Neural progenitor cell (in vitro differentiated cells): ENCODE measurements around the gene CD248. TPM values are rescaled to one million over a fixed set of nuclear protein-coding genes. Genes with fewer than 3 reads are reported as not detected.
A peak's percentile ranks its signal among the peaks of the same experiment; 100 is the strongest.

Source experiments
- DNase-seq: peaks from one replicate; pipeline ENCODE4 v3.0.0-alpha.2; 2016; ENCODE audit warnings: low spot score
- H2AFZ ChIP-seq: fragments of 200-600 bp; sonication (generic); replicated peaks from 2 replicates; pipeline ENCODE4 v1.6.1; 2016; ENCODE audit warnings: antibody characterized with exemption
- H3F3A ChIP-seq: fragments of 200-600 bp; sonication (generic); 2 replicates; pipeline ENCODE4 v1.6.1; 2016; ENCODE audit warnings: antibody characterized with exemption, low read depth
- H3K27ac ChIP-seq: fragments of 200-600 bp; sonication (generic); 2 replicates; pipeline ENCODE4 v1.5.1; 2016; ENCODE audit warnings: mild to moderate bottlenecking
- H3K27me3 ChIP-seq: fragments of 200-600 bp; sonication (generic); 2 replicates; pipeline ENCODE4 v1.6.1; 2016; ENCODE audit warnings: mild to moderate bottlenecking, moderate library complexity
- H3K36me3 ChIP-seq: fragments of 200-600 bp; sonication (generic); 2 replicates; pipeline ENCODE4 v1.5.1; 2016
- H3K4me1 ChIP-seq: fragments of 200-600 bp; sonication (generic); 2 replicates; pipeline ENCODE4 v1.6.1; 2016; ENCODE audit warnings: mixed run types
- H3K4me2 ChIP-seq: fragments of 200-600 bp; sonication (generic); 2 replicates; pipeline ENCODE4 v1.6.1; 2016
- H3K4me3 ChIP-seq: fragments of 200-600 bp; sonication (generic); 2 replicates; pipeline ENCODE4 v1.5.1; 2016
- H3K79me2 ChIP-seq: fragments of 200-600 bp; sonication (generic); 2 replicates; pipeline ENCODE4 v1.6.1; 2016; ENCODE audit warnings: low read depth
- H3K9ac ChIP-seq: fragments of 200-600 bp; sonication (generic); 2 replicates; pipeline ENCODE4 v1.6.1; 2016
- H3K9me3 ChIP-seq: fragments of 200-600 bp; sonication (generic); 2 replicates; pipeline ENCODE4 v1.5.1; 2016; ENCODE audit warnings: low read depth
- H4K20me1 ChIP-seq: fragments of 200-600 bp; sonication (generic); 2 replicates; pipeline ENCODE4 v1.6.1; 2016; ENCODE audit warnings: low read depth
- H3K27ac Mint-ChIP-seq: 3 replicates; pipeline ENCODE4 v1.8.0; 2021; ENCODE audit warnings: mixed read lengths
- H3K27me3 Mint-ChIP-seq: 2 replicates; pipeline ENCODE4 v1.8.0; 2022; ENCODE audit warnings: low read depth, mild to moderate bottlenecking, inconsistent platforms, moderate library complexity, mixed read lengths; ENCODE audit not compliant: insufficient read depth
- H3K36me3 Mint-ChIP-seq: 3 replicates; pipeline ENCODE4 v1.8.0; 2021; ENCODE audit warnings: mixed read lengths
- H3K4me1 Mint-ChIP-seq: 3 replicates; pipeline ENCODE4 v1.8.0; 2021; ENCODE audit warnings: mixed read lengths
- H3K4me3 Mint-ChIP-seq: 3 replicates; pipeline ENCODE4 v1.8.0; 2021; ENCODE audit warnings: mild to moderate bottlenecking, moderate library complexity, mixed read lengths
- H3K9me3 Mint-ChIP-seq: 3 replicates; pipeline ENCODE4 v1.8.0; 2020; ENCODE audit warnings: mixed read lengths
- EZH2 ChIP-seq: fragments of 200-600 bp; sonication (generic); IDR thresholded peaks from 2 replicates; pipeline ENCODE4 v1.6.1; 2017; ENCODE audit warnings: antibody characterized with exemption, mild to moderate bottlenecking, moderate library complexity
- EZH2phosphoT487 ChIP-seq: fragments of 200-600 bp; sonication (generic); IDR thresholded peaks from 2 replicates; pipeline ENCODE4 v1.6.1; 2017; ENCODE audit warnings: antibody characterized with exemption
- total RNA-seq: library from RNA; depleted of rRNA; stranded (reverse); fragments of >200 nt; gene quantifications from 2 replicates; pipeline ENCODE4 v1.2.3, GENCODE V29; 2015; ENCODE audit warnings: low replicate concordance
- TF ChIP-seq, protein P1 (sequence below): fragments of 200-600 bp; sonication (generic); IDR thresholded peaks from 2 replicates; pipeline ENCODE4 v1.5.1; 2017; ENCODE audit warnings: antibody characterized with exemption, mild to moderate bottlenecking

CD248 gene
- total RNA-seq, 1 donor from 2014 or later, result 0.62 TPM

DNA sequence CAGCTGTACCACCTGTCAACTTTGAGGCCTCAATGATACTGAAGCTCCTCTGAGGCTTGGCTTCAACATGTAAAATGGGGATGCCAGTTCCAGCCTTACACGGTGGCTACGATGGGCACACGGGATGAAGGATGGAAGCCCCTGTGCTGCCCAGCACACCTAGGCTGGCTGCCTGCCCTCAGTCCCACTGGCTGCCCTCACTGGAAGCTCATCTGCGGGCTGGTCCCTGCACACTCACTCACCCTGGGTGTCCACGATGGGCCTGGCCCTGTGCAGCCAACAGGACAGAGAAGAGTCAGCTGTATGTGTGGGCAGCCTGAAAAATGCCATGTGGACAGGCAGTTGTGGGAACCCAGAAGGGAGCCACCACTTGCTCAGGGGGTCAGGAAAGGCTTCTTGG, 30.1 kb downstream of the CD248 start:
- Histone ChIP-seq H3K27ac (no peak overlapping the region), H2AFZ (no peak overlapping the region), H3K4me1 (peaks cover 12% of the 10 kb centered on the region), H3K36me3 (no peaks in the 10 kb centered on the region), H3K9ac (no peak overlapping the region), H3K9me3 (no peaks in the 10 kb centered on the region), H3K4me3 (no peak overlapping the region), H4K20me1 (peaks cover 47% of the 10 kb centered on the region), H3F3A (peaks cover 28% of the 10 kb centered on the region), H3K4me2 (no peak overlapping the region), H3K27me3 (peaks cover 21% of the 10 kb centered on the region), H3K79me2 (peaks cover 8% of the 10 kb centered on the region)
- Mint-ChIP-seq H3K27me3 (peaks cover 25% of the 10 kb centered on the region), H3K4me1 (peaks cover 45% of the 10 kb centered on the region), H3K4me3 (peak overlapping the region; percentile 70), H3K9me3 (no peaks in the 10 kb centered on the region), H3K36me3 (no peaks in the 10 kb centered on the region), H3K27ac (no peak overlapping the region)
- DNase-seq, result no peak
- TF ChIP-seq, protein P1, sequence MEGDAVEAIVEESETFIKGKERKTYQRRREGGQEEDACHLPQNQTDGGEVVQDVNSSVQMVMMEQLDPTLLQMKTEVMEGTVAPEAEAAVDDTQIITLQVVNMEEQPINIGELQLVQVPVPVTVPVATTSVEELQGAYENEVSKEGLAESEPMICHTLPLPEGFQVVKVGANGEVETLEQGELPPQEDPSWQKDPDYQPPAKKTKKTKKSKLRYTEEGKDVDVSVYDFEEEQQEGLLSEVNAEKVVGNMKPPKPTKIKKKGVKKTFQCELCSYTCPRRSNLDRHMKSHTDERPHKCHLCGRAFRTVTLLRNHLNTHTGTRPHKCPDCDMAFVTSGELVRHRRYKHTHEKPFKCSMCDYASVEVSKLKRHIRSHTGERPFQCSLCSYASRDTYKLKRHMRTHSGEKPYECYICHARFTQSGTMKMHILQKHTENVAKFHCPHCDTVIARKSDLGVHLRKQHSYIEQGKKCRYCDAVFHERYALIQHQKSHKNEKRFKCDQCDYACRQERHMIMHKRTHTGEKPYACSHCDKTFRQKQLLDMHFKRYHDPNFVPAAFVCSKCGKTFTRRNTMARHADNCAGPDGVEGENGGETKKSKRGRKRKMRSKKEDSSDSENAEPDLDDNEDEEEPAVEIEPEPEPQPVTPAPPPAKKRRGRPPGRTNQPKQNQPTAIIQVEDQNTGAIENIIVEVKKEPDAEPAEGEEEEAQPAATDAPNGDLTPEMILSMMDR, result no peak
- no peak for TF ChIP-seq EZH2phosphoT487
- no peak for TF ChIP-seq EZH2

- Mint-ChIP-seq H3K27ac (no peak overlapping the region), H3K9me3 (no peaks in the 10 kb centered on the region), H3K4me3 (no peak overlapping the region), H3K4me1 (peaks cover 52% of the 10 kb centered on the region), H3K36me3 (no peaks in the 10 kb centered on the region), H3K27me3 (peaks cover 15% of the 10 kb centered on the region)
- Histone ChIP-seq H3K79me2 (peaks cover 8% of the 10 kb centered on the region), H3K27me3 (peaks cover 8% of the 10 kb centered on the region), H3K9me3 (no peaks in the 10 kb centered on the region), H3K27ac (no peak overlapping the region), H3K4me3 (no peak overlapping the region), H4K20me1 (peaks cover 48% of the 10 kb centered on the region), H3K36me3 (no peaks in the 10 kb centered on the region), H3K4me2 (no peak overlapping the region), H2AFZ (no peak overlapping the region), H3F3A (peaks cover 35% of the 10 kb centered on the region), H3K9ac (no peak overlapping the region), H3K4me1 (peaks cover 14% of the 10 kb centered on the region)
- DNase-seq, result no peak
- TF ChIP-seq, protein P1, result no peak
- TF ChIP-seq EZH2 (no peak), EZH2phosphoT487 (no peak)
Observed at GRCh38 chr11:66285250-66285947, 31.4 kb downstream of the CD248 start.

DNA sequence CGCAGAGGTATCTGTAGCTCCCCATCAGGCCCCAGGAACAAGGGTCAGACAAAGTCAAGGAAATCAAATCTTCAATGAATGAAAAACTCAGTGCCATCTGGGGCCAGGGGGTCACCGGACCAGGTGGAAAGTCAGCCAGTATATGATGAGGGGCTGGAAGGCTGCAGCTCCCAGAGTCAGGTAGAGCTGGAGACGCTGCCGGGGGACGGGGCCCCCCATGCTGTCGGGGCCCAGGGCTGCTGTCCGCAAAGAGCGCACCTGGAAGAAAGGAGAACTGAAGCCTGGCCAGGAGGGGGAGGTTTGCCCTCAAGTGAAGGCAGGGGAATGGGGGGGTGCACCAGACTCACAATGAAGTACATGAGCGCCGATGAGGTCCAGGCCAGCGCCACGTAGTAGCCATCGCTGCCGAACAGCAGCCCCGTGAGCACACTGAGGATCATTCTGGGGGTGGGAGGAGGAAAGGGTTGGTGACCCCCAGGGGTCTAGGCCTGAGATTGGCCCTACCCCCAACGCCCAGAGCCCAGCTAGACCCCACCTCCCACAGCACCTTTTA, 32.2 kb downstream of the CD248 start:
- Histone ChIP-seq H3F3A (peaks cover 27% of the 10 kb centered on the region), H3K27me3 (peaks cover under 1% of the 10 kb centered on the region), H3K9me3 (no peaks in the 10 kb centered on the region), H3K4me1 (peaks cover 15% of the 10 kb centered on the region), H4K20me1 (peaks cover 48% of the 10 kb centered on the region), H3K4me3 (no peak overlapping the region), H3K4me2 (no peak overlapping the region), H3K27ac (no peak overlapping the region), H3K36me3 (no peaks in the 10 kb centered on the region), H2AFZ (no peak overlapping the region), H3K79me2 (peaks cover 8% of the 10 kb centered on the region), H3K9ac (no peak overlapping the region)
- TF ChIP-seq EZH2phosphoT487, result no peak
- no peak for TF ChIP-seq EZH2
- TF ChIP-seq, protein P1, result no peak
- Mint-ChIP-seq H3K4me1 (peaks cover 52% of the 10 kb centered on the region), H3K4me3 (peak overlapping the region; percentile 50), H3K36me3 (no peaks in the 10 kb centered on the region), H3K27ac (no peak overlapping the region), H3K27me3 (peaks cover 8% of the 10 kb centered on the region), H3K9me3 (no peaks in the 10 kb centered on the region)
- DNase-seq, result no peak
